SIG-M5 treated with dmso at 0.1 percent for 504 hours (cell line): ENCODE measurements around the gene CLEC18C.
A peak's percentile ranks its signal among the peaks of the same experiment; 100 is the strongest.
"Not testable (repeated sequence)": the region's sequence is repeated elsewhere in the genome, so short reads cannot be mapped to it uniquely, and the experiment has no call there.

Source experiments
- DNase-seq: peaks from one replicate; lab custom pipeline; 2025; ENCODE audit not compliant: unreplicated experiment; lab: John Stamatoyannopoulos, UW

Gene CLEC18C

GRCh38 chr16:70158261-70158939 is 15.2 kb upstream of the CLEC18C start:
- DNase-seq, result no peak

GRCh38 chr16:70159355-70160348 is 13.9 kb upstream of the CLEC18C start:
- no peak for DNase-seq

GRCh38 chr16:70160388-70160787 is 13.2 kb upstream of the CLEC18C start:
- DNase-seq, result no peak

DNA sequence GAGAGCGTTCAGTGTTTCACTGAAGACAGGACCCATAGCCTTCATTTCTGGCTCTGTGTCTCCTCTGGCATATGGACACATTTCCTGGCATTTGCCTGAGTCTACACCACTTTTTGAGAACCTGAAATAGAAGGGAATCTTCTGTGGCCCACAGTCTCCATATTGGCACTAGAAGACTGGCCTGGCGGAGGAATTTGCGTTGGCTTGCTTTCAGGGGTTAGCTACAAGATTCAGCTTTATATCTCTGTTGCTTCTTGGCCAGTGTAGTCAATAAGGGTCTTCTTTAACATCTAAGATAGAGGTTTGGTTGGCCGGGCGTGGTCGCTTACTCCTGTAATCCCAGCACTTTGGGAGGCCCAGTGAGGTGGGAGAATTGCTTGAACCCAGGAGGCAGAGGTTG is 12.8 kb upstream of the CLEC18C start:
- no peak for DNase-seq

- DNase-seq, result no peak
Measured at GRCh38 chr16:70161350-70161749, 12.2 kb upstream of the CLEC18C start.

DNA sequence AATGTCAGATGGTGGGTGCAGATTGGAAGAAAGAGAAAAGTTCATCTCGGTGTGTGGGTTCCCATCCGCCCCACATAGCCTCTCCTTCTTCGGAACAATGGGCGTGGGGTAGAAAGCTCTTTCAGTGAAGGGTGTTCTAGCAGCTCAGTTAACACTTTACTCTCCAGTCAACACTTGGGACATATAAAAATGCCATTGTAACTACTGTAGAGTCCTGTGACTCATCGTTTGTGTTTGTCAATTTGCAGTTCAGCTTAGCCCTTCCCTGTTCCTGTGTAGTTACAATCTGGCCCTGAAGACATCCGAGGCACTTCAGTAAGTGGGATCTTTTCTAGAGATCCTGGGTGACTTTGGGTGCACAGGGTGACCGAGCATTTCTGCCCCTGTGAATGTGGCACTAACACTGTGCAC is 11.5 kb upstream of the CLEC18C start:
- peak; percentile 40 for DNase-seq

- no peak for DNase-seq
Measured at GRCh38 chr16:70163596-70163995, 10.0 kb upstream of the CLEC18C start.

DNA sequence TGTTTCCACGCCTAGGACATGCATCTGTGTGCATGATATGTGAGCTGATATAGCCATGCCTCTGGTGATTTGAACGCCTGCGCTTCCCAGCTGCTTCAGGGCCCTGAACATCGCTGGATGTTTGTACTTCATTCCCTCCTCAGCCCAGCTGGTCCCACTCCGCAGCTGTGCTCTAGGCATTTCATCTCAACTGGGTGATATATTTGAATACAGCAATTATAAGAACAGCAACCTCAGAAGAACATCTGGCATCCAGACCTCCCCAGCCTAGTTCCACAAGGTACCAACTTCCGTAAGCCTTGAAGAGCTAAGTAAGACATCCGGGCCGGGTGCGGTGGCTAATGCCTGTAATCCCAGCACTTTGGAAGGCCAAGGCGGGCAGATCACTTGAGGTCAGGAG is 6.9 kb upstream of the CLEC18C start:
- not testable (repeated sequence) for DNase-seq

DNA sequence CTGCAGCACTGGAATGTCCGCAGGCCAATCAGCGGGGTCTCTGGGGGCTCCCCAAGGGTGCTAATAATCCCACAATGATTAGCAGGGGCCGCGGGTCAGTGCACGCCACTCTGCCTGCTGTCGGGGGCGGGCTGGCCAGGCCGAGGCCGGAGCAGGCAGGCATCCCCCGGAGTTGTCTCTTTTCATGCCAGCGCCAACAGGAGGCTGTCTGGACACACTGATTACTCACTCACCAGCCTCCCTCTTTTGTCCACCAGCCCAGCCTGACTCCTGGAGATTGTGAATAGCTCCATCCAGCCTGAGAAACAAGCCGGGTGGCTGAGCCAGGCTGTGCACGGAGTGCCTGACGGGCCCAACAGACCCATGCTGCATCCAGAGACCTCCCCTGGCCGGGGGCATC is 329 bp downstream of the CLEC18C start:
- DNase-seq, result not testable (repeated sequence)

- not testable (repeated sequence) for DNase-seq
Measured at GRCh38 chr16:70174387-70174932, 873 bp downstream of the CLEC18C start.

- DNase-seq, result not testable (repeated sequence)
Measured at GRCh38 chr16:70187858-70188607, 14.4 kb downstream of the CLEC18C start.

DNA sequence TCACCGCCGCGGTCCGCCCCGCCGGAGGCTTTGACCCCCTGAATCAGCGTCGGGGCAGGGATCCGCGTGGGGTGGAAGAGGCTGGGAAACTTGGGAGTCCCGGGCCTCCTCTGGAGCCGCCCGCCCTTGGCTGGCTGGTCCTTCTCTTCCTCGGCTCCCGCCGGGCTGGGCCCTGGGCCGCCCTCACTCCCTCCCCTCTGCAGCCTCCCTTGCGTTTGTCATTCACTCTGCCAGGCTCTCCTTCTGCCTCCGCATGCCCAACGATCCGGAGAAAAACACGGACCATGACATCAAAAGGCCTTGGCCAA is 15.0 kb downstream of the CLEC18C start:
- DNase-seq, result not testable (repeated sequence)

GRCh38 chr16:70190574-70190973 is 17.0 kb downstream of the CLEC18C start:
- not testable (repeated sequence) for DNase-seq

GRCh38 chr16:70196683-70197300 is 23.2 kb downstream of the CLEC18C start:
- DNase-seq, result not testable (repeated sequence)

- not testable (repeated sequence) for DNase-seq
Measured at GRCh38 chr16:70197611-70198010, 24.0 kb downstream of the CLEC18C start.

- DNase-seq, result not testable (repeated sequence)
Measured at GRCh38 chr16:70198230-70198629, 24.6 kb downstream of the CLEC18C start.

DNA sequence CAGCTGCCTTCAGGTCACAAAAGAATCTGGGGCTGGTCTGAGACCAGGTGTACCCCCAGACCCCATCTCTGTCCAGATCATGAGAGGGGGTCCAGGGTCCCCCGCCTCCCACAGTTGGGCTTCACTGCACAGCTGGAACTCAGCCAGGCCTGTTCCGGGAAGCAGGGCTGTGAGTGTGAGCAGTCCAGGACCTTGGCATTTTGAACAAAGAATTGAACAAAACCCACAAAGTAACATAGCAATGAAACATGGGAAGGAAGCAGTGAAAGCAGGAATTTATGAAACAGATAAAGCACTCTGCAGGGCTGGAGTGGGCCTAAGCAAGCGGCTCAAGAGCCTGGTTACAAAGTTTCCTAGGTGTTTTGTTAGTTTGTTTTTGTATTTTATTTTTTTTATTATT is 25.1 kb downstream of the CLEC18C start:
- not testable (repeated sequence) for DNase-seq

- not testable (repeated sequence) for DNase-seq
Measured at GRCh38 chr16:70199170-70199569, 25.6 kb downstream of the CLEC18C start.

DNA sequence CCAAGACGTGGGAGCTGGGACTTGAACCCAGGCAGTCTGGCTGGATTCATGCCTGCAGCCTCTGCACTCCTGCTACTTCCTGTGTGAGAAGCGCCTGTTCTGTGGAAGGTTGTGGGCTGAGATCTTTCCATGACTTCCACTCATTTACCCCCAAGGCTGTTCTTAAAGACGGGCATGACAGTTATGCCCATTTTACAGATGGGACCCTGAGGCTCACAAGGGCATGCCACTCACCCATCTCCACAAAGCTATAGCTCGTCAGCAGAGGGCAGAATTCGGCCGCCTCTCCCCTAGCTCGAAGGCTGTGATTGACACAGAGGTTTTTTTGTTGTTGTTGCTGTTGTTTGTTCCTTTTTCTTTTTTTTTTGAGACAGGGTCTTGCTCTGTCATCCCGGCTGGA is 26.5 kb downstream of the CLEC18C start:
- DNase-seq, result not testable (repeated sequence)

DNA sequence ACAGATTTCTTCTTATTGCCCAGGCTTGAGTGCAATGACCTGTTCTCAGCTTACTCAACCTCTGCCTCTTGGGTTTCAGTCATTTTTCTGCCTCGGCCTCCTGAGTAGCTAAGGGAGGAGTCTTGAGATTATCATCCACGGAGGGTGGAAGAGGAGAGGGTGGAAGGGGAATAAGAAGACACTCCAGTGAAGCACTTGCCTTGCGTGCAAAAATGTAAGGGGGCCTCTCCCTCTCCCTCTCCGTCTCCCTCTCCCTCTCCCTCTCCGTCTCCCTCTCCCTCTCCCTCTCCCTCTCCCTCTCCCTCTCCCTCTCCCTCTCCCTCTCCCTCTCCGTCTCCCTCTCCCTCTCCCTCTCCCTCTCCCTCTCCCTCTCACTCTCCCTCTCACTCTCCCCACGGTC is 29.9 kb downstream of the CLEC18C start:
- DNase-seq, result not testable (repeated sequence)

DNA sequence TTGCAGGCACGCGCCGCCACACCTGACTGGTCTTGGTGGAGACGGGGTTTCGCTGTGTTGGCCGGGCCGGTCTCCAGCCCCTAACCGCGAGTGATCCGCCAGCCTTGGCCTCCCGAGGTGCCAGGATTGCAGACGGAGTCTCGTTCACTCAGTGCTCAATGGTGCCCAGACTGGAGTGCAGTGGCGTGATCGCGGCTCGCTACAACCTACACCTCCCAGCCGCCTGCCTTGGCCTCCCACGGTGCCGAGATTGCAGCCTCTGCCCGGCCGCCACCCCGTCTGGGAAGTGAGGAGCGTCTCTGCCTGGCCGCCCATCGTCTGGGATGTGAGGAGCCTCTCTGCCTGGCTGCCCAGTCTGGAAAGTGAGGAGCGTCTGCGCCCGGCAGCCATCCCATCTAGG is 30.4 kb downstream of the CLEC18C start:
- DNase-seq, result not testable (repeated sequence)
